ENCODE measurements around the gene GNAI1.

Gene GNAI1

GRCh38 chr7:80216996-80217842 is 82.6 kb downstream of the GNAI1 start:
- Histone ChIP-seq H3K9me3 (no peaks in the 10 kb centered on the region), H3K4me1 (no peaks in the 10 kb centered on the region), H3K36me3 (replicated peaks) (peaks cover 33% of the 10 kb centered on the region), H3K27me3 (ENCODE audit: low read depth) (no peaks in the 10 kb centered on the region), H3K4me3 (no peak overlapping the region)
- no peak for DNase-seq (ENCODE audit: low spot score in 2 of 2)
- in situ Hi-C loops (cut with MboI; ENCODE audit: low sequenced_read_pairs), result no loop called here

GRCh38 chr7:80218723-80219122 is 84.1 kb downstream of the GNAI1 start:
- Histone ChIP-seq H3K36me3 (replicated peaks) (peaks cover 21% of the 10 kb centered on the region), H3K9me3 (no peaks in the 10 kb centered on the region), H3K27me3 (ENCODE audit: low read depth) (no peaks in the 10 kb centered on the region), H3K4me1 (no peaks in the 10 kb centered on the region), H3K4me3 (no peak overlapping the region)
- DNase-seq (ENCODE audit: low spot score in 2 of 2), result no peak
- in situ Hi-C loops (cut with MboI; ENCODE audit: low sequenced_read_pairs), result no loop called here

- Histone ChIP-seq H3K27me3 (ENCODE audit: low read depth) (no peaks in the 10 kb centered on the region), H3K4me1 (peaks cover 13% of the 10 kb centered on the region), H3K4me3 (no peak overlapping the region), H3K36me3 (replicated peaks) (peaks cover 21% of the 10 kb centered on the region), H3K9me3 (no peaks in the 10 kb centered on the region)
- in situ Hi-C loops (cut with MboI; ENCODE audit: low sequenced_read_pairs), result no loop called here
- no peak for DNase-seq (ENCODE audit: low spot score in 2 of 2)
These were observed 85.5 kb downstream of the GNAI1 start for GRCh38 chr7:80220022-80220634.

- Histone ChIP-seq H3K27me3 (ENCODE audit: low read depth) (no peaks in the 10 kb centered on the region), H3K36me3 (replicated peaks) (peaks cover 6% of the 10 kb centered on the region), H3K4me1 (peaks cover 17% of the 10 kb centered on the region), H3K9me3 (no peaks in the 10 kb centered on the region), H3K4me3 (no peak overlapping the region)
- in situ Hi-C loops (cut with MboI; ENCODE audit: low sequenced_read_pairs), result no loop called here
- peak; percentile 40 to 51 for DNase-seq (ENCODE audit: low spot score in 2 of 2)
These were observed 89.8 kb downstream of the GNAI1 start for GRCh38 chr7:80224415-80224814.

GRCh38 chr7:80225361-80225760 is 90.7 kb downstream of the GNAI1 start:
- Histone ChIP-seq H3K4me1 (peaks cover 17% of the 10 kb centered on the region), H3K4me3 (no peak overlapping the region), H3K9me3 (no peaks in the 10 kb centered on the region), H3K27me3 (ENCODE audit: low read depth) (no peaks in the 10 kb centered on the region), H3K36me3 (replicated peaks) (no peaks in the 10 kb centered on the region)
- DNase-seq (ENCODE audit: low spot score in 2 of 2), result no peak
- in situ Hi-C loops (cut with MboI; ENCODE audit: low sequenced_read_pairs), result no loop called here

GRCh38 chr7:80226629-80227028 is 92.0 kb downstream of the GNAI1 start:
- Histone ChIP-seq H3K36me3 (replicated peaks) (no peaks in the 10 kb centered on the region), H3K4me3 (no peak overlapping the region), H3K27me3 (ENCODE audit: low read depth) (no peaks in the 10 kb centered on the region), H3K4me1 (peaks cover 17% of the 10 kb centered on the region), H3K9me3 (no peaks in the 10 kb centered on the region)
- in situ Hi-C loops (cut with MboI; ENCODE audit: low sequenced_read_pairs), result no loop called here
- no peak for DNase-seq (ENCODE audit: low spot score in 2 of 2)

GRCh38 chr7:80230327-80230726 is 95.7 kb downstream of the GNAI1 start:
- Histone ChIP-seq H3K36me3 (replicated peaks) (no peaks in the 10 kb centered on the region), H3K27me3 (ENCODE audit: low read depth) (no peaks in the 10 kb centered on the region), H3K4me3 (no peak overlapping the region), H3K4me1 (peaks cover 5% of the 10 kb centered on the region), H3K9me3 (no peaks in the 10 kb centered on the region)
- in situ Hi-C loops (cut with MboI; ENCODE audit: low sequenced_read_pairs), result no loop called here
- no peak for DNase-seq (ENCODE audit: low spot score in 2 of 2)

- in situ Hi-C loops (cut with MboI; ENCODE audit: low sequenced_read_pairs), result no loop called here
- Histone ChIP-seq H3K4me1 (peaks cover 3% of the 10 kb centered on the region), H3K27me3 (ENCODE audit: low read depth) (no peaks in the 10 kb centered on the region), H3K36me3 (replicated peaks) (no peaks in the 10 kb centered on the region), H3K9me3 (no peaks in the 10 kb centered on the region), H3K4me3 (no peak overlapping the region)
- DNase-seq (ENCODE audit: low spot score in 2 of 2), result no peak
These were observed 97.1 kb downstream of the GNAI1 start for GRCh38 chr7:80231707-80232106.

- no peaks in the 10 kb centered on the region for H3K27me3 ChIP-seq (ENCODE audit: low read depth)
- in situ Hi-C loops (cut with MboI; ENCODE audit: low sequenced_read_pairs), result no loop called here
- H3K4me3 ChIP-seq, result no peak overlapping the region
- H3K36me3 ChIP-seq (replicated peaks), result no peaks in the 10 kb centered on the region
- peaks cover 3% of the 10 kb centered on the region for H3K4me1 ChIP-seq
- DNase-seq (ENCODE audit: low spot score in 2 of 2), result peak; percentile 8 to 48
- no peaks in the 10 kb centered on the region for H3K9me3 ChIP-seq
These were observed 98.5 kb downstream of the GNAI1 start for GRCh38 chr7:80232979-80233724.

- in situ Hi-C loops (cut with MboI; ENCODE audit: low sequenced_read_pairs), result no loop called here
- no peak for DNase-seq (ENCODE audit: low spot score in 2 of 2)
These were observed 100.7 kb downstream of the GNAI1 start for GRCh38 chr7:80235334-80235733.

GRCh38 chr7:80236681-80237080 is 102.0 kb downstream of the GNAI1 start:
- in situ Hi-C loops (cut with MboI; ENCODE audit: low sequenced_read_pairs), result no loop called here
- H3K9me3 ChIP-seq, result no peaks in the 10 kb centered on the region
- H3K27me3 ChIP-seq (ENCODE audit: low read depth), result no peaks in the 10 kb centered on the region
- no peaks in the 10 kb centered on the region for H3K36me3 ChIP-seq (replicated peaks)
- no peak for DNase-seq (ENCODE audit: low spot score in 2 of 2)
- H3K4me3 ChIP-seq, result no peak overlapping the region
- peaks cover 3% of the 10 kb centered on the region for H3K4me1 ChIP-seq

More at GRCh38 chr7:80235334-80235733, 100.7 kb downstream of the GNAI1 start:
- no peaks in the 10 kb centered on the region for H3K27me3 ChIP-seq (ENCODE audit: low read depth)
- H3K36me3 ChIP-seq (replicated peaks), result no peaks in the 10 kb centered on the region
- no peaks in the 10 kb centered on the region for H3K9me3 ChIP-seq
- no peak overlapping the region for H3K4me3 ChIP-seq
- peaks cover 3% of the 10 kb centered on the region for H3K4me1 ChIP-seq

- no peaks in the 10 kb centered on the region for H3K9me3 ChIP-seq
- no peaks in the 10 kb centered on the region for H3K4me1 ChIP-seq
- no peaks in the 10 kb centered on the region for H3K27me3 ChIP-seq (ENCODE audit: low read depth)
- in situ Hi-C loops (cut with MboI; ENCODE audit: low sequenced_read_pairs), result no loop called here
- H3K36me3 ChIP-seq (replicated peaks), result no peaks in the 10 kb centered on the region
- H3K4me3 ChIP-seq, result no peak overlapping the region
- no peak for DNase-seq (ENCODE audit: low spot score in 2 of 2)
These were observed 105.8 kb downstream of the GNAI1 start for GRCh38 chr7:80240265-80241025.

GRCh38 chr7:80241671-80242070 is 107.0 kb downstream of the GNAI1 start:
- no peak for DNase-seq (ENCODE audit: low spot score in 2 of 2)
- Histone ChIP-seq H3K4me1 (no peaks in the 10 kb centered on the region), H3K9me3 (no peaks in the 10 kb centered on the region), H3K27me3 (ENCODE audit: low read depth) (no peaks in the 10 kb centered on the region), H3K36me3 (replicated peaks) (no peaks in the 10 kb centered on the region), H3K4me3 (no peak overlapping the region)
- in situ Hi-C loops (cut with MboI; ENCODE audit: low sequenced_read_pairs), result no loop called here
